Ectodermal cell (in vitro differentiated cells): ENCODE measurements around the gene ZC3H10.

Experiments
- H3K27ac ChIP-seq: 2 replicates; pipeline ENCODE4 v1.7.0; 2013; ENCODE audit warnings: mild to moderate bottlenecking, low read depth, low read length; ENCODE audit not compliant: insufficient read depth, poor library complexity, severe bottlenecking
- H3K27me3 ChIP-seq: 2 replicates; pipeline ENCODE4 v1.7.0; 2013; ENCODE audit warnings: mild to moderate bottlenecking, low read length; ENCODE audit not compliant: insufficient read depth, control insufficient read depth, poor library complexity, severe bottlenecking
- H3K36me3 ChIP-seq: one replicate; pipeline ENCODE4 v1.7.0; 2013; ENCODE audit warnings: low read length; ENCODE audit not compliant: control insufficient read depth, insufficient read depth
- H3K4me1 ChIP-seq: one replicate; pipeline ENCODE4 v1.7.0; 2013; ENCODE audit warnings: low read length; ENCODE audit not compliant: control insufficient read depth, insufficient read depth
- H3K4me3 ChIP-seq: 2 replicates; pipeline ENCODE4 v1.7.0; 2013; ENCODE audit warnings: low read depth, low read length, control low read depth; ENCODE audit not compliant: insufficient read depth
- H3K9me3 ChIP-seq: 2 replicates; pipeline ENCODE4 v1.7.0; 2013; ENCODE audit warnings: mild to moderate bottlenecking, low read length, moderate library complexity; ENCODE audit not compliant: control insufficient read depth
- WGBS, 2 experiments: methylation state at CpG; one replicate each; pipeline ENCODE4 v1.1.7; 2013; ENCODE audit warnings: missing lambda C conversion rate in 2 of 2; 5-methylcytosine and 5-hydroxymethylcytosine counted together

ZC3H10 gene

DNA sequence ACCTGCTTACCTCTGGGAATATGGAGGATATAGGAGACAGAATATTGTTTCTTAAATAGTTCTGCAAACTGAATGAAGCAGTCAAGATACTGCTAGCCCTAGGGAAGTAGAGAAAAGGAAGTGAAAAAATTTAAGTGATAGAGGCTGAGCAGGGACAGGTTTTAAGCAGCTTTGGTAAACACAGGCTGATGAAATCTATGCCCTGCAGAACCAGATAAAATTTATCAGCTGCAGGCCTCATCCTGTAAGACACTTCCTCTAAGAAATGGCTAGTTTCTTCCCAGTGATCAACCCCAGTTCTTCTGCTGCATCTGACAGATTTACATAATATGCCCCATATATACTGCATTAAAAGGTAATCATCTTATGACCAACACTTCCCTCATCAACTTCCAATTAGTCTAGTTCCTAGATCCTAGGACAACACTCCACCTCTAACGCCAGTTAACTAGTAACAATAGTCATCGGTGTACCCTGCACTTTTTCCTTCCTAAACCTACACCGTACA is 8.7 kb downstream of the ZC3H10 start:
- Histone ChIP-seq H3K27ac (peak overlapping the region; percentile 96), H3K9me3 (no peaks in the 10 kb centered on the region), H3K27me3 (no peaks in the 10 kb centered on the region), H3K4me1 (peaks cover 20% of the 10 kb centered on the region), H3K4me3 (peak overlapping the region; percentile 34), H3K36me3 (peaks cover 13% of the 10 kb centered on the region)
- 89 to 92% methylated on average over 3 of the region's 3 CpGs for WGBS, 2 experiments

DNA sequence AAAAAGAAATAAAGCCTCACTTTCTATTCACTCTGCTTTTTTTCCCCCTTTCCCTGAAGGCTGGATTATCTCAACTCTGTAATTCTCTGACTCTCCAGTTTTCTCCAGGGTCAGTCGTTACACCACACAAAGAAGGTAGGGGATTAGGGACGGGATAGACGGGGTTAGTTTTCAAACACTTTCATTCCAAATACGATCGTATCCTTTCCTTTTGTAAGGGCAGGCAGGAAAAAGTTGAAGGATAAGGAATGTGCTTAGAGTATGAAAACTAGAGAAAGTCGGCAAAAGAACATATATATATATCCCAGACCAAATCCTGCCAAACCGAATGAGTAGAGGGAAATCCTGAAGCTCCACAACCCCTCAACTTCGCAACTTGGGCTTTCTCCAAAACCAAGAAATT is 9.4 kb downstream of the ZC3H10 start:
- peak overlapping the region; percentile 96 for H3K27ac ChIP-seq
- H3K4me1 ChIP-seq = peaks cover 20% of the 10 kb centered on the region
- no peaks in the 10 kb centered on the region for H3K27me3 ChIP-seq
- H3K9me3 ChIP-seq = no peaks in the 10 kb centered on the region
- WGBS, 2 experiments = 0 to 4% methylated on average over 6 to 8 of the region's 8 CpGs
- peak overlapping the region; percentile 34 for H3K4me3 ChIP-seq
- H3K36me3 ChIP-seq = peaks cover 20% of the 10 kb centered on the region

DNA sequence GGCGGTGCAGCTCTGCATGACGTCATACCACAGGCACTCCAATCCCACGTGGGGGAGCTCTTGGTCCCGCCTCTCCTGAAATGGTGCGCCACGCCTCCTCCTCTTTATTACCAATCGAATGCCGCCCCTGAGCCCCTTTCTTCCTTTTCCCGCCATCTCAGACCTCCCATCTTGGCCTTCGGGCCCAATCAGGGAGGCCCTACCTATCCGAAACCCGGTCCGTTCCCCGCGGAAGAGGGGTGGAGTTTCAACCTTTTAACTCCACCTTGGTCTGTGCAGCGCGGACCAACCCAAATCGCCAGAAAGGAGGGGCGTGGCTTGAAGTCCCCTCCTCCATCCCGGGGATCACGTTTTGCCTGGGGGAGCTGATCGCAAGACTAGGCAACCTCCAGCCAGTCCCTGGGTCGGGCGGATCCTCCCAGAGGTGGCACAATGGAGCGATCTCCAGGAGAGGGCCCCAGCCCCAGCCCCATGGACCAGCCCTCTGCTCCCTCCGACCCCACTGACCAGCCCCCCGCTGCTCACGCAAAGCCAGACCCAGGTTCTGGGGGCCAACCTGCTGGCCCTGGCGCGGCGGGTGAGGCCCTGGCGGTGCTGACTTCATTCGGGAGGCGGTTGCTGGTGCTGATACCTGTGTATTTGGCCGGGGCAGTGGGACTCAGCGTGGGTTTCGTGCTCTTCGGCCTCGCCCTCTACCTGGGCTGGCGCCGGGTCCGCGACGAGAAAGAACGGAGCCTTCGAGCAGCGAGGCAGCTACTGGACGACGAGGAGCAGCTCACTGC is 10.0 kb downstream of the ZC3H10 start, which contains the start of gene ESYT1:
ESYT1 (plus strand) TSS at position 380 of the 782 bp plus-strand sequence; CDS start at position 433, 53 bp downstream.
- no peaks in the 10 kb centered on the region for H3K9me3 ChIP-seq

DNA sequence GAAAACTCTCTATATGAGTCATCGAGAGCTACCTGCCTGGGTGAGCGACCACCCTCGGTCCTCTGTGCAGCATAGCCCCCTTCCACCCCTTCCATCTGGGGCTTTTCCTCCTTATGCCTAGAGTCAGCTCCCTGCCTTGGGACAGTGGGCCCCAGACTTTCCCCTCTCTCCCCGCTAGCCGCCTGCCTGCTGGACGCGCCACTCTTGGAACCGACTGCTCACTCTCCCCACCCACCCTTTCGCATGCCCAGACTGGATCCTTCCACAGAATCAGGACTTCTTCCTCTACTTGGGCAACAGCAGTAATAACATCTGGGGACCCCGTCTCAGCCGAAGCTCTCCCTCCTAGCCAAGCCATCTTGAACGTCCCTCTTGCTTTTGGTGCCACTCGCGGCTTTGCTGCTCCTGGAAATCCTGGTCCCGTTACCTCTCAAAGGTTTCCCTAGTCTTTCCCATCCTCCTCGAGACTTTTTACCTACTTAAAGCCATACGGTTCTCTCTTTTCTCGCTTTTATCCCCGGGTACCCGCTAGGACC is 10.7 kb downstream of the ZC3H10 start:
- WGBS, 2 experiments = 0% methylated on average over 20 of the region's 20 CpGs
- Histone ChIP-seq H3K27me3 (no peaks in the 10 kb centered on the region), H3K36me3 (peaks cover 29% of the 10 kb centered on the region), H3K4me1 (peaks cover 20% of the 10 kb centered on the region), H3K9me3 (no peaks in the 10 kb centered on the region), H3K4me3 (peak overlapping the region; percentile 70), H3K27ac (peak overlapping the region; percentile 50)

More for the DNA sequence above, 10.0 kb downstream of the ZC3H10 start, which contains the start of gene ESYT1:
- Histone ChIP-seq H3K27ac (peak within 1 kb of the TSS; percentile 96), H3K4me1 (peaks cover 20% of the 10 kb centered on the region), H3K27me3 (no peaks in the 10 kb centered on the region), H3K36me3 (peaks cover 23% of the 10 kb centered on the region), H3K4me3 (peak within 1 kb of the TSS; percentile 70)
- 0% methylated on average over 49 of the region's 49 CpGs for WGBS, 2 experiments

DNA sequence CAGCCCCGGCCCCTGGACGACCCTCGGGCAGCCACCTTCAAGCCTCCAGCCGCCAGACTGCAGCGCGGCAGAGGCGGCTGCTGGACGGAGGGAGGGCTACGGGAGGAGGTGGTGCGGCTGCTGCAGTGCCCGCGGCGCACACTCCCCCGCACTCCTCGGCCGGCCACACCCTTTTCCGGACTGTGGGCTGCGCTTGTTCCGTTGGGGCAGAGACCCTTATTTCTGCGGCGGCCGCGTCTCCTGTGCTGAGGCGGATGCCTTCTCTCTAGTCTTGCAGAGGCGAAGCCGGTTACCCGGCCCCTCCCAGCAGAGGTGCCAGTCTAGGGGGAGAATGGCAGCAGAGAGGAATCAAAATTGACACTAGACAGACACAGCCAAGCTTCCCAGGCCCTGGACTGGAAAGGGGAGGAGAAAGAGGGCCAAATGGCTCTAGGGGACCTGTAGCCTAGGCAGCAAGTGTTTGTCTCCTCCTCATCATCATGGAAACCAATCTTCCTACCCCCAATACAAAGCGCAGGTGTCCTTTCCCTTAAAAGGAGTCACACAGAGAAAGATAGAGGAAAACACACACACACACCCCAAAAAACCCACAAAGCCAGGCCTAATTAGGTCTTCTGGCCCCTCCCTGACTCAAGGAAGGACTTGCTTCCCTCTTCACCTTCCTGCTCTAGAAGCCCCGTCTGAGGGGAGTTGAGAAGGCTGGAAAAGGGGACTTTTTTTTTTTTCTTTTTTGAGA is 11.3 kb downstream of the ZC3H10 start:
- Histone ChIP-seq H3K4me1 (peaks cover 20% of the 10 kb centered on the region), H3K27ac (no peak overlapping the region)
- 5% methylated on average over 29 of the region's 29 CpGs for WGBS, 2 experiments

DNA sequence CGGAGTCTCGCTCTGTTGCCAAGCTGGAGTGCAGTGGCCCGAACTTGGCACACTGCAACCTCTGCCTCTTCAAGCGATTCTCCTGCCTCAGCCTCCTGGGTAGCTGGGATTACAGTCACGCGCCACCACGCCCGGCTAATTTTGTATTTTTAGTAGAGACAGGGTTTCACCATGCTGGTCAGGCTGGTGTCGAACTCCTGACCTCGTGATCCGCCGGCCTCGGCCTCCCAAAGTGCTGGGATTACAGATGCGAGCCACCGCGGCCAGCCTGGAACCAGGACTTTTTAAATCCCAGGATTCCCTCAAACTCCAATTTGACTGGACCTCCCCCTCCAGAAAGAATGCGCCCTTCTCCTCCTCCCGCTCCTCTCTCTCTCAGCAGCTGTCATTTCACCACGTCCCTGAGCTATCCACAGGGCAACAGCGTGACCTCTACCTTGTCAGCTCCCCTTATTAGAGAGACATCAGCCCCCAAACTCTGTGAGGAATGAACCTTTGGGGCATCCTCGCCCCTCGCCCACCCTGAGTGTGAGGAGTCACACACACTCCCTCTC is 12.0 kb downstream of the ZC3H10 start:
- H3K4me3 ChIP-seq = no peak overlapping the region
- no peaks in the 10 kb centered on the region for H3K27me3 ChIP-seq
- peaks cover 20% of the 10 kb centered on the region for H3K4me1 ChIP-seq
- WGBS, 2 experiments = 83 to 84% methylated on average over 22 of the region's 22 CpGs
- H3K36me3 ChIP-seq = peaks cover 37% of the 10 kb centered on the region
- no peaks in the 10 kb centered on the region for H3K9me3 ChIP-seq
- no peak overlapping the region for H3K27ac ChIP-seq

More for the DNA sequence above, 11.3 kb downstream of the ZC3H10 start:
- peaks cover 36% of the 10 kb centered on the region for H3K36me3 ChIP-seq
- H3K4me3 ChIP-seq = peak overlapping the region; percentile 70
- no peaks in the 10 kb centered on the region for H3K27me3 ChIP-seq
- H3K9me3 ChIP-seq = no peaks in the 10 kb centered on the region

DNA sequence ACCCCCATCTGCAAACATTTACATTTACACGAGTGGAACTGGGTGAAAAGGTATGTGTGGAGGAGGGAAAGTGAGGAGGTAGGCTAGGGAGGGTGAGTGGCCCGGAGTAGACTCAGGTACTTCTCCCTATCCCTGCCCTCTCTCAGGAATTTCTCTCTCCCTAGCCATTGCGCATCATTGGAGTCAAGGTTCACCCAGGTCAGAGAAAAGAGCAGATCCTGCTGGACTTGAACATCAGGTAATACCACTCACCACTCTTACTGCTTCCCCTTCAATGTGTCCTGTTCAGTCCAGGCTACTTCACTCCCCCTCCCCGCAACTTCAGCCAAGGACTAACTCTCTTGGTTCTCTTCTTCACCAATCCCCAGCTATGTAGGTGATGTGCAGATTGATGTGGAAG is 12.8 kb downstream of the ZC3H10 start:
- peaks cover 37% of the 10 kb centered on the region for H3K36me3 ChIP-seq
- no peaks in the 10 kb centered on the region for H3K27me3 ChIP-seq
- H3K27ac ChIP-seq = no peak overlapping the region
- H3K4me1 ChIP-seq = peaks cover 20% of the 10 kb centered on the region
- WGBS, 2 experiments = 89 to 93% methylated on average over 3 to 4 of the region's 4 CpGs
- no peak overlapping the region for H3K4me3 ChIP-seq
- H3K9me3 ChIP-seq = no peaks in the 10 kb centered on the region

DNA sequence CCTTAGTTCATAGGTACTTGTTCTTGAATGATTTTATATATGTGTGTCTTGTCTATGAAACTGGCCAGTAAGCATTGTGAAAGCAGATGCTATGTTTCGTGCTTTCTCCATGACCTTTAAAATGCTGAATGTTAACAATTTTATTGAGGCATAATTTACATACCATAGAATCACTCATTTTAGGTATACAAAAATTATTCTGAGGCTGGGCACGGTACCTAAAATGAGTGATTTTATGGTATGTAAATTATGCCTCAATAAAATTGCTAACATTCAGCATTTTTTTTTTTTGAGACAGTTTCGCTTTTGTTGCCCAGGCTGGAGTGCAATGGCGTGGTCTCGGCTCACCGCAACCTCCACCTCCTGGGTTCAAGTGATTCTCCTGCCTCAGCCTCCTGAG is 16.8 kb downstream of the ZC3H10 start:
- Histone ChIP-seq H3K27me3 (no peaks in the 10 kb centered on the region), H3K9me3 (no peaks in the 10 kb centered on the region), H3K4me3 (no peak overlapping the region), H3K4me1 (peaks cover 3% of the 10 kb centered on the region), H3K27ac (no peak overlapping the region), H3K36me3 (peaks cover 69% of the 10 kb centered on the region)
- WGBS, 2 experiments = 91 to 99% methylated on average over 5 to 6 of the region's 6 CpGs

DNA sequence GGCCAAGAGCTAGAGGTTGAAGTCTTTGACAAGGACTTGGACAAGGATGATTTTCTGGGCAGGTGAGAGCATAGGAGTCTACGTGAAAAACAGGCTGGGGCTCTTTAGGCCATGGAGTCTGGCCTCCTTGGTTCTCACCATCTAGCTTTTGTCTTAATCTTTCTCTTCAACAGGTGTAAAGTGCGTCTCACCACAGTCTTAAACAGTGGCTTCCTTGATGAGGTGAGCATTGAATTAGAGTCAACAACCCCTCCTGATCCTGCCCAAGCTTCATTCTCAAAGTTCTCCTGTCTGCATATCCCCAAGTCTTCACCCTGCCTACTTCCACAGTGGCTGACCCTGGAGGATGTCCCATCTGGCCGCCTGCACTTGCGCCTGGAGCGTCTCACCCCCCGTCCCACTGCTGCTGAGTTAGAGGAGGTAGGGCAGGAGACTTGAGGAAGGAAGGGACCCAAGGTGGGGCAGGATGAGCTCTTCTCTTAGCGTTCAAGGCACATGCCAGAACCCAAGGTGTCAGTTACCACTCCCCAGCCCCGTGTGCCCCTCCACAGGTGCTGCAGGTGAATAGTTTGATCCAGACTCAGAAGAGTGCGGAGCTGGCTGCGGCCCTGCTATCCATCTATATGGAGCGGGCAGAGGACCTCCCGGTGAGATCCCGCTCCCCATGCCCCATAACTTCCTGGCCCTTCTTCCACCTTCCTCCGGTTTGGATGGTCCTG is 19.9 kb downstream of the ZC3H10 start:
- Histone ChIP-seq H3K27ac (no peak overlapping the region), H3K9me3 (no peaks in the 10 kb centered on the region), H3K4me1 (no peaks in the 10 kb centered on the region), H3K27me3 (no peaks in the 10 kb centered on the region), H3K4me3 (no peak overlapping the region), H3K36me3 (peaks cover 64% of the 10 kb centered on the region)
- WGBS, 2 experiments = 95 to 98% methylated on average over 14 of the region's 14 CpGs
